Measurements from ENCODE around the gene C11orf16.

DNA sequence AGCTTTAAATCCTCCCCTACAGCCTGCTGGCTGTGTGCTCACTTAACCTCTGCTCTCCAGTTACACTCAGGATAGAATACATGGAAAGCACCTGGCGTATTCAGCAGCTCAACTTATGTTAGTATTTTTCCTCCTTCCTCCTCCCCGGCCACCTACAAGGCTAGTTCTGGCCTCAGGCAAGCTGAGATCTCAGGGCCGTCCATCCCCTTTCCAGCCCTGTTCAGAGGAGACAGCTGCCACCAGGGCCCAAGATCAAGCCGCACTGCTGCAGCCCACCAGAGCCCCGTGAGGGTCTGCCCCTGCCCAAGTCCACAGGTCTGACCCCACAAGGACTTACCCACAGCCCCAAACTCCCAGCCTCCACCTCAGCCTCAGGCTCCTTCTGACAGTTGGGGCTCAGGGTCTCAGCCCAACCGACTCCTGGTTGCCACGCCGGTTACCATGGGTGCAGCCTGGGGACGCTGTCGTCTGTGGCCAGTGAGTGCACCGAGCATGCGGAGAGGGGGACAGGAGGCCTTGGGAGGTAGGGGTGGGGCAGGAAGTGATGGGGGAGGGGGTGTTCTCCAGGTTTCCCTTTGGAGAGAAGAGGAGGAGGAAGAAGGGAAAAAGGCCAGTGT lies at the start of gene C11orf16:
- TF ChIP-seq, protein P1, sequence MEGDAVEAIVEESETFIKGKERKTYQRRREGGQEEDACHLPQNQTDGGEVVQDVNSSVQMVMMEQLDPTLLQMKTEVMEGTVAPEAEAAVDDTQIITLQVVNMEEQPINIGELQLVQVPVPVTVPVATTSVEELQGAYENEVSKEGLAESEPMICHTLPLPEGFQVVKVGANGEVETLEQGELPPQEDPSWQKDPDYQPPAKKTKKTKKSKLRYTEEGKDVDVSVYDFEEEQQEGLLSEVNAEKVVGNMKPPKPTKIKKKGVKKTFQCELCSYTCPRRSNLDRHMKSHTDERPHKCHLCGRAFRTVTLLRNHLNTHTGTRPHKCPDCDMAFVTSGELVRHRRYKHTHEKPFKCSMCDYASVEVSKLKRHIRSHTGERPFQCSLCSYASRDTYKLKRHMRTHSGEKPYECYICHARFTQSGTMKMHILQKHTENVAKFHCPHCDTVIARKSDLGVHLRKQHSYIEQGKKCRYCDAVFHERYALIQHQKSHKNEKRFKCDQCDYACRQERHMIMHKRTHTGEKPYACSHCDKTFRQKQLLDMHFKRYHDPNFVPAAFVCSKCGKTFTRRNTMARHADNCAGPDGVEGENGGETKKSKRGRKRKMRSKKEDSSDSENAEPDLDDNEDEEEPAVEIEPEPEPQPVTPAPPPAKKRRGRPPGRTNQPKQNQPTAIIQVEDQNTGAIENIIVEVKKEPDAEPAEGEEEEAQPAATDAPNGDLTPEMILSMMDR (IDR thresholded peaks at IDR 0.05; ENCODE audit: insufficient read depth, low read length, poor library complexity, severe bottlenecking), result no peak
- TF ChIP-seq EZH2phosphoT487 (conservative IDR thresholded peaks at IDR 0.05; ENCODE audit: low read length), result no peak
